ENCODE data around the gene MBTD1. TPM values are rescaled to one million over a fixed set of nuclear protein-coding genes. Genes with fewer than 3 reads are reported as not detected.
"Not testable (repeated sequence)": the region's sequence is repeated elsewhere in the genome, so short reads cannot be mapped to it uniquely, and the experiment has no call there.

Gene MBTD1
- total RNA-seq, 4 donors from 2014 or later, result 20.9 to 26.7 (median 24.0) TPM

GRCh38 chr17:51229889-51230288, 30.0 kb downstream of the MBTD1 start:
- intact Hi-C loops (cut with DNase I; ENCODE audit: low total_unique reads), result no loop called here
- WGBS, 2 donors, result 94 to 98% methylated on average over 3 of the region's 3 CpGs
- TF ChIP-seq CTCF (IDR thresholded peaks at IDR 0.05), result no peak
- TF ChIP-seq POLR2A (IDR thresholded peaks at IDR 0.05), result no peak
- no peak overlapping the region for H3K4me3 ChIP-seq (ENCODE audit: low read depth, poor library complexity, severe bottlenecking)
- no peak for DNase-seq (ENCODE audit: low spot score in 2 of 2)

GRCh38 chr17:51228161-51228560, 31.7 kb downstream of the MBTD1 start:
- intact Hi-C loops (cut with DNase I; ENCODE audit: low total_unique reads), result no loop called here
- TF ChIP-seq CTCF (IDR thresholded peaks at IDR 0.05) (no peak), POLR2A (IDR thresholded peaks at IDR 0.05) (no peak)
- WGBS, 2 donors, result 49 to 51% methylated on average over 4 of the region's 4 CpGs
- no peak for DNase-seq (ENCODE audit: low spot score in 2 of 2)
- no peak overlapping the region for H3K4me3 ChIP-seq (ENCODE audit: low read depth, poor library complexity, severe bottlenecking)

GRCh38 chr17:51225523-51225922, 34.3 kb downstream of the MBTD1 start:
- intact Hi-C loops (cut with DNase I; ENCODE audit: low total_unique reads); DNase-seq (ENCODE audit: low spot score in 2 of 2); H3K4me3 ChIP-seq (ENCODE audit: low read depth, poor library complexity, severe bottlenecking): not testable (repeated sequence)
- 45 to 47% methylated on average over 7 of the region's 7 CpGs for WGBS, 2 donors

GRCh38 chr17:51224402-51225262, 35.2 kb downstream of the MBTD1 start:
- H3K4me3 ChIP-seq (ENCODE audit: low read depth, poor library complexity, severe bottlenecking), result no peak overlapping the region
- WGBS, 2 donors, result 28 to 30% methylated on average over 10 of the region's 10 CpGs
- no peak for DNase-seq (ENCODE audit: low spot score in 2 of 2)
- intact Hi-C loops (cut with DNase I; ENCODE audit: low total_unique reads), result no loop called here
- TF ChIP-seq POLR2A (IDR thresholded peaks at IDR 0.05) (no peak), CTCF (IDR thresholded peaks at IDR 0.05) (no peak)

- 86 to 91% methylated on average over 4 of the region's 4 CpGs for WGBS, 2 donors
- TF ChIP-seq CTCF (IDR thresholded peaks at IDR 0.05), result no peak
- TF ChIP-seq POLR2A (IDR thresholded peaks at IDR 0.05), result no peak
- intact Hi-C loops (cut with DNase I; ENCODE audit: low total_unique reads), result no loop called here
- H3K4me3 ChIP-seq (ENCODE audit: low read depth, poor library complexity, severe bottlenecking), result no peak overlapping the region
- no peak for DNase-seq (ENCODE audit: low spot score in 2 of 2)
Measured at GRCh38 chr17:51221322-51221721, 38.5 kb downstream of the MBTD1 start.

- intact Hi-C loops (cut with DNase I; ENCODE audit: low total_unique reads), result no loop called here
- DNase-seq (ENCODE audit: low spot score in 2 of 2), result no peak
- WGBS, 2 donors, result 96 to 100% methylated on average over 1 of the region's 1 CpG
Measured at GRCh38 chr17:51217946-51218345, 41.9 kb downstream of the MBTD1 start.

More at GRCh38 chr17:51217946-51218345, 41.9 kb downstream of the MBTD1 start:
- no peak overlapping the region for H3K4me3 ChIP-seq (ENCODE audit: low read depth, poor library complexity, severe bottlenecking)
- TF ChIP-seq POLR2A (IDR thresholded peaks at IDR 0.05) (no peak), CTCF (IDR thresholded peaks at IDR 0.05) (no peak)
